Medulla oblongata (tissue), 1 donor: ENCODE data around the gene HRH2.
"Not testable (repeated sequence)": the region's sequence is repeated elsewhere in the genome, so short reads cannot be mapped to it uniquely, and the experiment has no call there.

ENCODE experiments used
- DNase-seq: peaks from one replicate; pipeline ENCODE4 v3.0.0-alpha.2; 2015; ENCODE audit errors: extremely low spot score

HRH2 gene

DNA sequence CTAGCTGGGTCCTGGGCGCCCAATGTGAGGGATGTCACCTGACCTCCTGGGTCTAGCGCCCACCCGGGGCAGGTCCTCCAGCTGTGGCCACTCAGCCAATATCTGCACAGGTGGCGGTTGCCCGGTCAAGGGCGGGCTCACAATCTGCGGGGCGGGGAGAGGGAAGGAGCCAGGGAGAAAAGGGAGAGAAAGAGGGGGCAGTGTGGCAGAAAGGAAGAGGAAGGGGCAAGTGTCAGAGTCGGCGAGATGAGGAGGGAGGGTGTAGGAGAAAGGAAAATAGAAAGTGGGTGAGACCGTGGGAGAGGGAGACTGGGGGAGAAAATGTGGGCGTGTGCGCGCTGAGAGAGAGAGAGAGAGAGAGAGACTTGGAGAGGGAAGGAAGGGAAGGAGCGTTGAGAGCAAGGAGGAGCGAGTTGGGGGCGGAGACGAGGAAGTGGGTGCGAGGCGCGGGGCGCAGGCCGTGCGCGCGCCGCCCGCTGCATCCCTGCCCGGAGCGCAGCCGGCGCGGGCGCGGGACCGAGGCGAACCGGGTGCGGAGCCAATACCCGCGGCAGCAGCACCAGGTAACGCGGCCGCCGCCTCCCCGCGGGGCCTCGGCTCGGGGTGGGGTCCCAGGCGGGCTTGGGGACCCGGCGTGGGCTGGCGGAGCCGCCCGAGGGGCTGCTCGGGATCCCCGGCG is at the start of gene HRH2:
Gene HRH2, plus strand, starts transcription at position 479 of the 679 bp plus-strand sequence. CDS start 25,163 bp downstream, outside the sequence.
- peak; percentile 24 for DNase-seq

- no peak for DNase-seq
Measured at GRCh38 chr5:175609526-175609925, 48.3 kb upstream of the HRH2 start.

DNA sequence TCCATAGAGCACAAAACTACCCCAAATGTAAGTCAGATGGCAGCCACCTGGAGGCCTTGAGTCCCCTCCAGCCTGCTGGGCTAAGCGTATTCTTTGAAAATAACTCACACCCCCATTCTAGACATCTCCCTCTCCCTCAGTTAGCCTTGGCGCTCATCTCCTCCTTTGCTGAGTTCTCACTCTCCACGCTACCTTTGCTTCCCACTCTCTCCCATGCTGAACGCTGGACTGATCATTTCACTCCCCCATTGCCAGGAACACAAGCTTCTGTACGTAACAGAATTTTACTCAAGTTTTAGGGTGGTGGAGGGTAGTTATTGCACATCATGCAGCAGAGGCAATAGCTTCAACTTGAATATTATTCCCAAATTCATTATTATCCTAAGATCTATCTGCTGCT is 47.5 kb upstream of the HRH2 start:
- no peak for DNase-seq

- DNase-seq = no peak
Measured at GRCh38 chr5:175610898-175611297, 47.0 kb upstream of the HRH2 start.

DNA sequence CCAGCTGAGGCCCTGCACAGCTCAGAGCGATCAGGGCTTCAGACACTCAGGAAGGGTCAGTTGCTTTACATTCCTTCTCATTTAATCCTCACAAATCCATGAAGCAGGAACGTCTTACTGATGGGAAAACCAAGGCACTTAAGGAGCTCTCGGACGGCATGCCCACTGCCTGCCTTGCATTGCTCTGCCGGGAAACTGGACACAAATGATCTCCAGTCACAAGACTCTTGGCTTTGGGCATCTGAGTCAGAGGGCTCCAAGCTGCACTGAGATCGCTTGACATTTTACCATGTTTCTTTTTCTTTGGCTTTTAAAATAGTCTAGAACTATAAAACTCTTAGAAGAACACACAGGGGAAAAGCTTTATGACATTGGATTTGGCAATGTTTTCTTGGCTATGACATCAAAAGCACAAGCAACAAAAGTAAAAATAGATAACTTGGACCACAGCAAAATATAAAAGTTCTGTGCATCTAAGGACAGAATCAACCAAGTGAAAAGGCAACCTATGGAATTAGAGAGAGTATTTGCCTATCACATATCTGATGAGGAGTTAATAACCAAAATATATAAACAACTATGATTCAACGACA is 43.6 kb upstream of the HRH2 start:
- DNase-seq = no peak

DNA sequence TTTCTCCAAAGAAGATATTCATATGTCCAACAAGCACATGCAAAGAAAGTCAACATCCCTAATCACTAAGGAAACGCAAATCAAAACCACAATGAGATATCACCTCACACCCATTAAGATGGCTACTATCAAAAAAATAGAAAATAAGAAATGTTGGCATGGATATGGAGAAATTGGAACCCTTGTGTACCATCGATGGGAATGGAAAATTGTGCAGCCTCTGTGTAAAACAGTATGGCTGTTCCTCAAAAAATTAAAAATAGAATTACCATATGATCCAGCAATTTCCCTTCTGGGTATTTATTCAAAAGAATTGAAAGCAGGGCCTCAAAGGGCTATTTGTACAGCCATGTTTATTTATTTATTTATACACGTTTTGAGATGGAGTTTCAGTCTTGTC is 43.0 kb upstream of the HRH2 start:
- DNase-seq = no peak

DNA sequence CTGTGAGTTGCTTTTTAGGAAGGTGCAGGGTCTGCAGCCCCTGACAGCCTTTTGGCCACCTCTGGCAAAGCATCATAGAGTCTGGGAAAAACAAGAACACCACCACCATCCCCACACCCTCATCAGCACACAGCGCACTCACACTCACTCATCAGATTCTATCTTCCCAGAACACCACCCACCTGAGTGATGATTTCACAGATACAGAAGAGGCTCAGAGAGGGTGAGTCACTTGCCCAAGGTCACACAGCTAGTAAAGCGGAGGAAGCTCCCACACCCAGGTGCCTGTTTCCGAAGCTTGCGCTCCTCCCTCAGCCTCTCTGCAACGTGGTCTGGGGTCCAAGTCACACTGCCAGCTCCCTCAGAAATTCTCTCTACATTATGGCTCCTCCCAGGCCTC is 41.8 kb upstream of the HRH2 start:
- no peak for DNase-seq

DNA sequence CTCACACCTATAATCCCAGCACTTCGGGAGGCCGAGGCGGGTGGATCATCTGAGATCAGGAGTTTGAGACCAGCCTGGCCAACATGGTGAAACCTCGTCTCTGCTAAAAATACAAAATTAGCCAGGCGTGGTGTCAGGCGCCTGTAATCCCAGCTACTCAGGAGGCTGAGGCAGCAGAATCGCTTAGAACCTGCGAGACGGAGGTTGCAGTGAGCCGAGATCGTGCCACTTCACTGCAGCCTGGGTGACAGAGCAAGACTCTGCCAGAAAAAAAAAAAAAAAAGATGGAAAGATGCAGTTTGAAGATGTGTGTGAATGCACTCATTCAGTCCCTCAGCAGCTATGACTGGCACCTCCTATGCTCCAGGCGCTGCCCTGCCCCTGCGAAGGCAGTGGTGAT is 41.3 kb upstream of the HRH2 start:
- DNase-seq = not testable (repeated sequence)

DNA sequence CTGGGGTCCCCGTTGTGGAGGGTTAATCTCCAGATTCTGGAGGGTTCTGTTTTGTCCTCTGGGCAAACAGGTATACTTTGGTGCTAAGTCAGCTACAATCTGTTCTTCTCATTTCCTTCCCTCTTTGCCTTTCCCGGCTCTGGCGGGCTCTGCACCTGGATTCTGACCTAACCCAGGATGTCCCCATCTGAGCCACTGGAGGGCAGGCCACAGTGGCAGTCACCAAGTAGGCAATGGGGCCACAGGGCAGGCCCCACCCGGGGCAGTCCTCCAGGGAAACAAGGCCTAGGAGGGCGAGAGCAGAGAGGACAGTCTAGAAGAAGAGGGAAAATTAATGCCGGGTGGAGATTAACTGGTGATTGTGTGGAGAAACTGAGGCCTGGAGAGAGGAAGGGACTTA is 40.4 kb upstream of the HRH2 start:
- DNase-seq = no peak

DNA sequence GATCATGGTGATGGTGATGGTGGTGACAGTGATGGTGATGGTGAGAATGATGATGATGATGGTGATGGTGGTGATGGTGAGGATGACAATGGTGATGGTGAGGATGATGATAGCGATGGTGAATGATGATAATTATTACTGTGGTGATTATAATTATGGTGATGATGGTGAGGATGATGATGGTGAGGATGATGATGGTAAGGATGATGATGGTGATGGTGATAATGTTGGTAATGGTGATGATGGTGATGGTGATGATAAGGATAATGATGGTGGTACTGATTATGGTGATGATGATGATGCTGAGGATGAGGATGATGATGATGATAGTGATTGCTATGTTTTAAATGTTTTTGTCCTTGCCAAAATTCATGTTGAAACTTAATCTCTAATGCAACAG is 37.3 kb upstream of the HRH2 start:
- DNase-seq = no peak

DNA sequence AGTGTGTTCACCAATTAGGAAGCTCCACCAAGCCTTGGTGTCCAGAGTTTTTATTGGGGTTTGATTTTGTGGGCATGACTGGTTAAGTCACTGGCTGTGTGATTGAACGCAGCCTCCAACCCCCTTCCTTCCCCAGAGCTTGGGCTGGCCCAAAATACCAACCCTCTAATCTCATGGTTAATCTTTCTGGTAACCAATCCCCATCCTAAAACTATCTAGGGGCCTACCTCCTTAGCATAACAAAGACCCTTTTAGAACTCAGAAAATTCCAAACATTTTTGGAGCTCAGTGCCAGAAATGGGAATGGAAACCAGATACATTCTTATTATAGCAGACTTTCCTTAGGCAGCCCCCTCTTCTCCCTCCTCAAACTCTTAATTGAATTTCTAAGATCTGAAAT is 35.9 kb upstream of the HRH2 start:
- DNase-seq = no peak

GRCh38 chr5:175623088-175623487 is 34.8 kb upstream of the HRH2 start:
- DNase-seq = no peak

GRCh38 chr5:175624316-175624715 is 33.6 kb upstream of the HRH2 start:
- DNase-seq = no peak

GRCh38 chr5:175627005-175627404 is 30.9 kb upstream of the HRH2 start:
- DNase-seq = no peak

GRCh38 chr5:175627739-175628138 is 30.1 kb upstream of the HRH2 start:
- no peak for DNase-seq

GRCh38 chr5:175628668-175629067 is 29.2 kb upstream of the HRH2 start:
- DNase-seq = no peak

- DNase-seq = no peak
Measured at GRCh38 chr5:175629261-175629660, 28.6 kb upstream of the HRH2 start.

GRCh38 chr5:175629793-175630192 is 28.1 kb upstream of the HRH2 start:
- DNase-seq = no peak

GRCh38 chr5:175635854-175636584 is 21.9 kb upstream of the HRH2 start:
- DNase-seq = no peak

GRCh38 chr5:175638305-175638704 is 19.6 kb upstream of the HRH2 start:
- no peak for DNase-seq

DNA sequence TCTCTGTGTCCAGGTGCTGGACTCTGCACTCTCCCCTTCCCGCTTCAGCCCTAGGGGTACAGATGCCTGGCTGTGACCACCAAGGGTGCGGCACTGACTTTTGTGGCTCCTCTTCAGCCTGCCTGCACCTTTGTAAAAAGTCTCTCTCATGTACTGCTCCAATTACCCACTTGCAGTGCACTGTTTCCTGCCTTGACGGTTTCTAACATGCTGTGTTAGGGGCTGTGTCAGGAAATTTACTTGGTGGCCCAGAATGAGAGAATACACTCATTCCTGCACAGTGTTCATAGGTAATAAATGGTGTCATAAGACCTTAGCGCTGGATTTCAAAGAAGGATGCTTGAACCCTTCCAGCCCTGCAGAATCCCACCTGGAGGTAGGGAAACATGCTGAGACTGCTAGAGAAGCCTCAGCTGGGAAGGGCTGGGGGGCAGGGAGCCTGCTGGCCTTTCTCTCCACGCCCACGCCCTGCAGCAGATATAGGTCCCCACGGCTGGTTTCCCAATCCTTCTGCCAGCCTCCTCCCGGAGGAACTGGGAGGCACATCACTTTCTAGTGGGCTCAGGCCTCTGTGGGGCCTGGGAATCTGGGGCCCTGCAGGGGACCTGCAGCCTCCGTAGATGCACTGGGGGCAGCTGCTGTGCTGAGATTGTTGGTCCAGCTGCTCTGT is 17.6 kb upstream of the HRH2 start:
- DNase-seq = no peak

DNA sequence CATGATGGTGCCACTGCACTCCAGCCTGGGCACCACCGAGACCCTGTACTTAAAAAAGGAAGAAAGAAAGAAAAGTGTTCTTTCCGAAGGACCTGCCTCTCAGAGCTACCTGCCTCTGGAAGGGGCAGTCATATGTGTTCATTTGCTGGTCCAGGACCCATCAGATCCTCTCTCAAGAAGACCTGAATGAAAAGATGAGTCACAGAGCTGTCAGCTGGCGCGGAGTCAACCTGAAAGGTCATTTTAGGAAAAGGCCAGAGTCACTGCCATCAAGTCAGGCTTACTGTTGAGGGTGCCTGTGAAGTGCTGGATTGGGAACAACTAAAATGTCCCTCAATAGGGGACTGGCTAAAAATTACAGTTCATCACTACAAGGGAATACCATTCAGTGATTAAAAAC is 14.9 kb upstream of the HRH2 start:
- no peak for DNase-seq

GRCh38 chr5:175646251-175646650 is 11.6 kb upstream of the HRH2 start:
- DNase-seq = no peak
